WTC11 (cell line): ENCODE data around the gene PLEKHG5. TPM values are rescaled to one million over a fixed set of nuclear protein-coding genes. Genes with fewer than 3 reads are reported as not detected.

Experiments
- ATAC-seq: fragments of 200-7000 bp; cut with Tn5 transposase; 2 replicates; pipeline ENCODE4 v1.10.0; 2021; ENCODE audit warnings: mild to moderate bottlenecking, moderate library complexity
- CTCF ChIA-PET: fragments of 300-600 bp; sonication (Branson Sonifier 250); formaldehyde crosslinking; loops from one replicate; lab custom pipeline; 2021; ENCODE audit warnings: antibody characterized with exemption; lab: Charles Lee
- POLR2A ChIA-PET: fragments of 350-600 bp; sonication (Branson Sonifier 250); formaldehyde crosslinking; loops from one replicate; lab custom pipeline; 2021; ENCODE audit warnings: antibody characterized with exemption; lab: Charles Lee
- DNase-seq: peaks from one replicate; pipeline ENCODE4 v3.0.0; 2021; ENCODE audit warnings: low spot score
- H3K27ac Mint-ChIP-seq: 2 replicates; pipeline ENCODE4 v1.8.0; 2021; ENCODE audit warnings: mixed read lengths
- H3K27me3 Mint-ChIP-seq: 2 replicates; pipeline ENCODE4 v1.8.0; 2021; ENCODE audit warnings: low read depth, mild to moderate bottlenecking, moderate library complexity, mixed read lengths
- H3K36me3 Mint-ChIP-seq: 2 replicates; pipeline ENCODE4 v1.8.0; 2021; ENCODE audit warnings: mixed read lengths
- H3K4me1 Mint-ChIP-seq: 2 replicates; pipeline ENCODE4 v1.8.0; 2022; ENCODE audit warnings: mixed read lengths
- H3K4me3 Mint-ChIP-seq: 2 replicates; pipeline ENCODE4 v1.8.0; 2021; ENCODE audit warnings: mild to moderate bottlenecking, moderate library complexity, mixed read lengths
- H3K9me3 Mint-ChIP-seq: 2 replicates; pipeline ENCODE4 v1.8.0; 2021; ENCODE audit warnings: mixed read lengths
- AR ChIP-seq: fragments of 250-450 bp; sonication (Bioruptor Pico); IDR thresholded peaks from 2 replicates; pipeline ENCODE4 v1.9.0; 2021; ENCODE audit warnings: mild to moderate bottlenecking
- ARID4B ChIP-seq: sonication (generic); formaldehyde crosslinking; IDR thresholded peaks from 2 replicates; pipeline ENCODE4 v1.8.0; 2023; ENCODE audit warnings: missing genetic modification reagents, mild to moderate bottlenecking, borderline replicate concordance
- CDX4 ChIP-seq: fragments of 250-450 bp; sonication (Bioruptor Pico); IDR thresholded peaks from 2 replicates; pipeline ENCODE4 v1.9.0; 2021; ENCODE audit warnings: moderate library complexity, mild to moderate bottlenecking, inconsistent platforms, borderline replicate concordance
- EMX1 ChIP-seq: fragments of 250-450 bp; sonication (Bioruptor Pico); IDR thresholded peaks from 2 replicates; pipeline ENCODE4 v1.8.0; 2021; ENCODE audit warnings: mild to moderate bottlenecking
- GABPB1 ChIP-seq: sonication (generic); formaldehyde crosslinking; IDR thresholded peaks from 2 replicates; pipeline ENCODE4 v1.8.1; 2023; ENCODE audit warnings: mild to moderate bottlenecking, missing genetic modification reagents
- MAX ChIP-seq: sonication (generic); formaldehyde crosslinking; IDR thresholded peaks from 2 replicates; pipeline ENCODE4 v1.8.0; 2022; ENCODE audit warnings: mild to moderate bottlenecking, missing genetic modification reagents
- MXD4 ChIP-seq: fragments of 250-450 bp; sonication (Bioruptor Pico); IDR thresholded peaks from 2 replicates; pipeline ENCODE4 v1.8.0; 2021; ENCODE audit warnings: mild to moderate bottlenecking, moderate library complexity, borderline replicate concordance
- NFATC4 ChIP-seq: fragments of 250-450 bp; sonication (Bioruptor Pico); IDR thresholded peaks from 2 replicates; pipeline ENCODE4 v1.9.0; 2021; ENCODE audit warnings: mild to moderate bottlenecking
- NR2C2 ChIP-seq: sonication (generic); formaldehyde crosslinking; IDR thresholded peaks from 2 replicates; pipeline ENCODE4 v1.8.0; 2022; ENCODE audit warnings: mild to moderate bottlenecking, missing genetic modification reagents
- OVOL2 ChIP-seq: fragments of 250-450 bp; sonication (Bioruptor Pico); IDR thresholded peaks from 2 replicates; pipeline ENCODE4 v1.9.0; 2021; ENCODE audit warnings: mild to moderate bottlenecking, borderline replicate concordance
- PRRX2 ChIP-seq: fragments of 250-450 bp; sonication (Bioruptor Pico); IDR thresholded peaks from 2 replicates; pipeline ENCODE4 v1.8.0; 2021; ENCODE audit warnings: mild to moderate bottlenecking
- RELA ChIP-seq: sonication (generic); formaldehyde crosslinking; IDR thresholded peaks from 2 replicates; pipeline ENCODE4 v1.8.1; 2022; ENCODE audit warnings: missing genetic modification reagents, mild to moderate bottlenecking, borderline replicate concordance
- SMAD4 ChIP-seq: sonication (generic); formaldehyde crosslinking; IDR thresholded peaks from 2 replicates; pipeline ENCODE4 v1.8.0; 2022; ENCODE audit warnings: mild to moderate bottlenecking, missing genetic modification reagents
- ZNF219 ChIP-seq: sonication (generic); formaldehyde crosslinking; IDR thresholded peaks from 2 replicates; pipeline ENCODE4 v1.8.0; 2023; ENCODE audit warnings: missing genetic modification reagents, mild to moderate bottlenecking, borderline replicate concordance
- ZNF281 ChIP-seq: sonication (generic); formaldehyde crosslinking; IDR thresholded peaks from 2 replicates; pipeline ENCODE4 v1.8.0; 2023; ENCODE audit warnings: mild to moderate bottlenecking, missing genetic modification reagents
- ZNF317 ChIP-seq: sonication (generic); formaldehyde crosslinking; IDR thresholded peaks from 2 replicates; pipeline ENCODE4 v1.8.1; 2023; ENCODE audit warnings: low read depth, mild to moderate bottlenecking, moderate library complexity, missing genetic modification reagents, borderline replicate concordance
- ZNF396 ChIP-seq: fragments of 250-450 bp; sonication (Bioruptor Pico); IDR thresholded peaks from 2 replicates; pipeline ENCODE4 v1.8.0; 2021; ENCODE audit warnings: mild to moderate bottlenecking, moderate library complexity, borderline replicate concordance
- ZNF416 ChIP-seq: fragments of 250-450 bp; sonication (Bioruptor Pico); IDR thresholded peaks from 2 replicates; pipeline ENCODE4 v1.9.0; 2021; ENCODE audit warnings: mild to moderate bottlenecking, inconsistent platforms
- ZNF425 ChIP-seq: fragments of 250-450 bp; sonication (Bioruptor Pico); conservative IDR thresholded peaks from 2 replicates; pipeline ENCODE4 v1.9.0; 2021; ENCODE audit warnings: mild to moderate bottlenecking
- total RNA-seq: library from RNA; stranded (reverse); gene quantifications from 3 replicates; pipeline ENCODE4 v1.2.3, GENCODE V29; 2021

Gene PLEKHG5
- total RNA-seq, 1 experiment from 2014 or later = 27.5 TPM

GRCh38 chr1:6443339-6444115, 47.9 kb downstream of the PLEKHG5 start:
- no peaks in the 10 kb centered on the region for H3K36me3 Mint-ChIP-seq
- peaks cover 29% of the 10 kb centered on the region for H3K27me3 Mint-ChIP-seq
- TF ChIP-seq ZNF396 (CRISPR knock-in tag) (no peak), ZNF425 (CRISPR knock-in tag) (no peak), ZNF219 (CRISPR knock-in tag) (no peak), RELA (no peak), ZNF281 (CRISPR knock-in tag) (no peak), NFATC4 (CRISPR knock-in tag) (no peak), EMX1 (CRISPR knock-in tag) (no peak), ZNF317 (no peak), PRRX2 (CRISPR knock-in tag) (no peak), OVOL2 (CRISPR knock-in tag) (no peak), MXD4 (CRISPR knock-in tag) (no peak), GABPB1 (no peak), ARID4B (no peak), AR (CRISPR knock-in tag) (no peak), CDX4 (no peak), SMAD4 (CRISPR knock-in tag) (no peak), NR2C2 (CRISPR knock-in tag) (no peak), ZNF416 (no peak), MAX (CRISPR knock-in tag) (no peak)
- ATAC-seq = no peak
- POLR2A ChIA-PET = interaction anchor here (0.5 kb wide), 1 partner anchor 117 kb away, joined by 6 read pairs; no protein-coding TSS in a partner anchor
- peaks cover 31% of the 10 kb centered on the region for H3K4me1 Mint-ChIP-seq
- DNase-seq = no peak
- no peak overlapping the region for H3K4me3 Mint-ChIP-seq
- H3K9me3 Mint-ChIP-seq = no peaks in the 10 kb centered on the region
- no peak overlapping the region for H3K27ac Mint-ChIP-seq
- CTCF ChIA-PET = interaction anchor here (0.5 to 1.4 kb wide), 6 partner anchors 20 to 197 kb away, joined by 3 to 5 read pairs (median 4); no protein-coding TSS in a partner anchor
